Parathyroid adenoma (tissue), 2 donors: Measurements from ENCODE around the gene ZDHHC11B.

Source experiments
- H2AFZ ChIP-seq: fragments of 300-600 bp; sonication (generic); one replicate; pipeline ENCODE4 v1.7.0; 2017; ENCODE audit warnings: antibody characterized with exemption, mild to moderate bottlenecking
- H3K27ac ChIP-seq: fragments of 300-600 bp; sonication (generic); one replicate; pipeline ENCODE4 v1.7.0; 2017
- H3K27me3 ChIP-seq: fragments of 300-600 bp; sonication (generic); one replicate; pipeline ENCODE4 v1.7.0; 2017; ENCODE audit warnings: low read length; ENCODE audit not compliant: control insufficient read depth, insufficient read depth
- H3K36me3 ChIP-seq: fragments of 300-600 bp; sonication (generic); one replicate; pipeline ENCODE4 v1.7.0; 2017; ENCODE audit warnings: low read length; ENCODE audit not compliant: control insufficient read depth, insufficient read depth
- H3K4me1 ChIP-seq: fragments of 300-600 bp; sonication (generic); one replicate; pipeline ENCODE4 v1.7.0; 2017; ENCODE audit warnings: control low read depth
- H3K4me2 ChIP-seq: fragments of 300-600 bp; sonication (generic); one replicate; pipeline ENCODE4 v1.7.0; 2017; ENCODE audit warnings: low read length
- H3K4me3 ChIP-seq: fragments of 300-600 bp; sonication (generic); one replicate; pipeline ENCODE4 v1.7.0; 2017; ENCODE audit warnings: low read depth, low read length
- H3K79me2 ChIP-seq: fragments of 300-600 bp; sonication (generic); one replicate; pipeline ENCODE4 v1.7.0; 2017; ENCODE audit warnings: control low read depth
- H3K9ac ChIP-seq: fragments of 300-600 bp; sonication (generic); one replicate; pipeline ENCODE4 v1.7.0; 2017; ENCODE audit warnings: mild to moderate bottlenecking
- H3K9me3 ChIP-seq: fragments of 300-600 bp; sonication (generic); one replicate; pipeline ENCODE4 v1.7.0; 2017; ENCODE audit warnings: low read length; ENCODE audit not compliant: control insufficient read depth
- CTCF ChIP-seq: fragments of 300-600 bp; sonication (generic); IDR thresholded peaks from one replicate; pipeline ENCODE4 v1.7.0; 2017; ENCODE audit warnings: antibody characterized with exemption, mild to moderate bottlenecking
- donor health status: primary hyperparathyroidism.

The ZDHHC11B gene

GRCh38 chr5:670396-671270 is 113.9 kb downstream of the ZDHHC11B start:
- H3K79me2 ChIP-seq: no peaks in the 10 kb centered on the region
- no peak overlapping the region for H3K4me3 ChIP-seq
- no peak overlapping the region for H2AFZ ChIP-seq
- H3K4me1 ChIP-seq: peaks cover 19% of the 10 kb centered on the region
- H3K27me3 ChIP-seq: no peaks in the 10 kb centered on the region
- H3K4me2 ChIP-seq: no peak overlapping the region
- no peak overlapping the region for H3K9ac ChIP-seq
- no peak overlapping the region for H3K27ac ChIP-seq
- no peaks in the 10 kb centered on the region for H3K9me3 ChIP-seq
- no peak for TF ChIP-seq CTCF
- H3K36me3 ChIP-seq: no peaks in the 10 kb centered on the region

GRCh38 chr5:669842-670395 is 114.6 kb downstream of the ZDHHC11B start:
- Histone ChIP-seq H3K4me3 (no peak overlapping the region), H3K36me3 (no peaks in the 10 kb centered on the region), H3K4me2 (no peak overlapping the region), H3K27me3 (no peaks in the 10 kb centered on the region), H3K79me2 (no peaks in the 10 kb centered on the region), H2AFZ (no peak overlapping the region), H3K27ac (no peak overlapping the region), H3K9ac (no peak overlapping the region), H3K4me1 (peaks cover 19% of the 10 kb centered on the region), H3K9me3 (no peaks in the 10 kb centered on the region)
- TF ChIP-seq CTCF: no peak

GRCh38 chr5:669111-669841 is 115.3 kb downstream of the ZDHHC11B start:
- H3K9ac ChIP-seq: no peak overlapping the region
- no peaks in the 10 kb centered on the region for H3K9me3 ChIP-seq
- H3K27ac ChIP-seq: no peak overlapping the region
- no peak overlapping the region for H3K4me3 ChIP-seq
- no peaks in the 10 kb centered on the region for H3K36me3 ChIP-seq
- H3K79me2 ChIP-seq: no peaks in the 10 kb centered on the region
- no peak overlapping the region for H2AFZ ChIP-seq
- no peaks in the 10 kb centered on the region for H3K27me3 ChIP-seq
- peaks cover 17% of the 10 kb centered on the region for H3K4me1 ChIP-seq
- no peak overlapping the region for H3K4me2 ChIP-seq
- peak; percentile 58 for TF ChIP-seq CTCF

GRCh38 chr5:668283-668995 is 116.1 kb downstream of the ZDHHC11B start:
- Histone ChIP-seq H2AFZ (no peak overlapping the region), H3K9ac (no peak overlapping the region), H3K27ac (no peak overlapping the region), H3K4me3 (no peak overlapping the region), H3K4me2 (no peak overlapping the region), H3K36me3 (no peaks in the 10 kb centered on the region), H3K27me3 (no peaks in the 10 kb centered on the region), H3K9me3 (no peaks in the 10 kb centered on the region), H3K4me1 (peaks cover 16% of the 10 kb centered on the region), H3K79me2 (no peaks in the 10 kb centered on the region)
- TF ChIP-seq CTCF: no peak
